LNCaP clone FGC (cell line): Measurements from ENCODE around the gene OR6C6.

Source experiments
- DNase-seq: peaks from one replicate; pipeline ENCODE4 v3.0.0-alpha.2; 2011; ENCODE audit warnings: low read depth
- H3K4me3 ChIP-seq: 2 replicates; pipeline ENCODE4 v1.5.1; 2011; ENCODE audit warnings: mild to moderate bottlenecking, low read depth, low read length, control low read depth
- CTCF ChIP-seq: IDR thresholded peaks from 2 replicates; pipeline ENCODE4 v1.5.1; 2012; ENCODE audit warnings: mild to moderate bottlenecking; ENCODE audit not compliant: control insufficient read depth, insufficient read depth; ENCODE audit errors: extremely low read depth

The OR6C6 gene

GRCh38 chr12:55280991-55281390 lies 15.4 kb downstream of the OR6C6 start:
- no peak for TF ChIP-seq CTCF
- H3K4me3 ChIP-seq: no peak overlapping the region
- DNase-seq: no peak

GRCh38 chr12:55258303-55258702 lies 38.1 kb downstream of the OR6C6 start:
- no peak for DNase-seq
- TF ChIP-seq CTCF: no peak

GRCh38 chr12:55256831-55257230 lies 39.5 kb downstream of the OR6C6 start:
- no peak overlapping the region for H3K4me3 ChIP-seq
- DNase-seq: no peak
- no peak for TF ChIP-seq CTCF

More at GRCh38 chr12:55258303-55258702, 38.1 kb downstream of the OR6C6 start:
- no peak overlapping the region for H3K4me3 ChIP-seq

- TF ChIP-seq CTCF: no peak
- H3K4me3 ChIP-seq: no peak overlapping the region
- DNase-seq: no peak
These were observed 43.1 kb downstream of the OR6C6 start for GRCh38 chr12:55253281-55253680.

GRCh38 chr12:55250944-55251343 lies 45.4 kb downstream of the OR6C6 start:
- no peak for DNase-seq
- no peak for TF ChIP-seq CTCF
- H3K4me3 ChIP-seq: no peak overlapping the region

- DNase-seq: no peak
- H3K4me3 ChIP-seq: no peak overlapping the region
- TF ChIP-seq CTCF: no peak
These were observed 50.2 kb downstream of the OR6C6 start for GRCh38 chr12:55246159-55246558.

- no peak within 1 kb of the TSS for H3K4me3 ChIP-seq
- TF ChIP-seq CTCF: no peak
- DNase-seq: no peak
These were observed 52.1 kb downstream of the OR6C6 start, which contains the start of gene OR6C74 for GRCh38 chr12:55244309-55244708. TSS of gene OR6C74 (plus strand) at chr12:55244609. CDS start at chr12:55247288, 2,679 bp downstream.
